ENCODE results near the gene RPTOR.

DNA sequence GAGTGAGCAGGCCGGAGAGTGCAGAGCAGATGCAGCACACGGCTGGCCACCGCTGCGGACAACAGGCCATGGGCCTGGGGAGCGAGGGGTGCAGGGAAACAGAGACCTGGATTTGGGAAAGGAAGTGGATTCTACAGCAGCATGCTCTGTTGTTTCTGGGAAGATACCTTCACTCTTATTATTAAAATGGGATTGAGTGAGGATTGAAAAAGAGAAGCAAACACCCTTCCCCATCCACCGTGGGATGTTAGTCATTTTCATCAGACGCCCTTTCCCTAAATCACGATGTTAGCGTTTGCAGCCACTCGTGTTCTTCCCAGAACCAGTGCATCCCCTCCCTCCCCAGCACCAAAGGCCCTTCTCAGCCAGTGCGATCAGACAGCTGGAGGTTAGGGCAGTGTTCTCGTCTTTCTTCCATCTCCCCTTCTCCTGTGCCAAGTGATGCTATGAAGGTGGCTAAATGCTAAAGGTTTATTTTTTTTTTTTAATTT, 250.5 kb downstream of the RPTOR start:
- TF ChIP-seq MXI1 (IDR thresholded peaks at IDR 0.05; ENCODE audit: low read depth, low read length) (no peak), CTCF (IDR thresholded peaks at IDR 0.05) (no peak), GABPA (IDR thresholded peaks at IDR 0.05; ENCODE audit: low read depth) (no peak), RAD21 (IDR thresholded peaks at IDR 0.05; ENCODE audit: low read length) (no peak), RFX5 (IDR thresholded peaks at IDR 0.05; ENCODE audit: low read length) (no peak), EP300 (IDR thresholded peaks at IDR 0.05; ENCODE audit: borderline replicate concordance in 1 of 2, low read depth in 1 of 2, low read length in 1 of 2) (no peak), POLR2AphosphoS5 (IDR thresholded peaks at IDR 0.05; ENCODE audit: low read depth, low read length) (no peak), SMC3 (IDR thresholded peaks at IDR 0.05; ENCODE audit: low read depth, low read length) (no peak)
- TF ChIP-seq, protein P1, sequence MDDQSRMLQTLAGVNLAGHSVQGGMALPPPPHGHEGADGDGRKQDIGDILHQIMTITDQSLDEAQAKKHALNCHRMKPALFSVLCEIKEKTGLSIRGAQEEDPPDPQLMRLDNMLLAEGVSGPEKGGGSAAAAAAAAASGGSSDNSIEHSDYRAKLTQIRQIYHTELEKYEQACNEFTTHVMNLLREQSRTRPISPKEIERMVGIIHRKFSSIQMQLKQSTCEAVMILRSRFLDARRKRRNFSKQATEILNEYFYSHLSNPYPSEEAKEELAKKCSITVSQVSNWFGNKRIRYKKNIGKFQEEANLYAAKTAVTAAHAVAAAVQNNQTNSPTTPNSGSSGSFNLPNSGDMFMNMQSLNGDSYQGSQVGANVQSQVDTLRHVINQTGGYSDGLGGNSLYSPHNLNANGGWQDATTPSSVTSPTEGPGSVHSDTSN (IDR thresholded peaks at IDR 0.05) = no peak
